H1 (cell line): Measurements from ENCODE around the gene ROS1. TPM values are rescaled to one million over a fixed set of nuclear protein-coding genes. Genes with fewer than 3 reads are reported as not detected.

Source experiments
- CTCF ChIA-PET: fragments of 300-600 bp; sonication (Branson Sonifier 250); formaldehyde crosslinking; loops from one replicate; lab custom pipeline; 2021; ENCODE audit not compliant: partially characterized antibody; lab: Charles Lee
- POLR2A ChIA-PET: fragments of 300-600 bp; sonication (Branson Sonifier 250); formaldehyde crosslinking; loops from one replicate; lab custom pipeline; 2021; ENCODE audit warnings: inconsistent platforms; ENCODE audit not compliant: partially characterized antibody; lab: Charles Lee
- DNase-seq, 2 experiments: peaks; one replicate each; pipeline versions ENCODE4 v3.0.0 to v3.0.0-alpha.2; 2010 to 2022; ENCODE audit warnings: low spot score in 2 of 2, low read depth in 1 of 2, mixed read lengths in 1 of 2
- FAIRE-seq: peaks from 2 replicates; lab custom pipeline; 2011; peaks lifted over from hg19 to GRCh38; lab: Jason Lieb, UNC
- H2AFZ ChIP-seq: 2 replicates; pipeline ENCODE4 v1.8.1; 2012; ENCODE audit warnings: low read length, inconsistent platforms
- H2AK5ac ChIP-seq: 2 replicates; pipeline ENCODE4 v1.6.1; 2013; ENCODE audit warnings: low read depth, low read length
- H2BK120ac ChIP-seq: replicated peaks from 2 replicates; pipeline ENCODE3; 2013; ENCODE audit warnings: low read depth, low read length, inconsistent platforms
- H2BK12ac ChIP-seq: 2 replicates; pipeline ENCODE4 v1.6.1; 2013; ENCODE audit warnings: low read depth, low read length
- H2BK15ac ChIP-seq: 2 replicates; pipeline ENCODE4 v1.6.1; 2013; ENCODE audit warnings: low read length
- H2BK20ac ChIP-seq: 2 replicates; pipeline ENCODE4 v1.6.1; 2013; ENCODE audit warnings: low read length
- H2BK5ac ChIP-seq: 2 replicates; pipeline ENCODE4 v1.6.1; 2013; ENCODE audit warnings: low read depth, low read length
- H3K14ac ChIP-seq: 2 replicates; pipeline ENCODE4 v1.6.1; 2013; ENCODE audit warnings: inconsistent platforms; ENCODE audit not compliant: insufficient read length
- H3K18ac ChIP-seq: 2 replicates; pipeline ENCODE4 v1.6.1; 2013; ENCODE audit warnings: low read length; ENCODE audit errors: extremely low read depth
- H3K23ac ChIP-seq: 2 replicates; pipeline ENCODE4 v1.6.1; 2013; ENCODE audit warnings: inconsistent platforms; ENCODE audit not compliant: insufficient read length
- H3K23me2 ChIP-seq: 2 replicates; pipeline ENCODE4 v1.6.1; 2013; ENCODE audit warnings: low read depth, low read length
- H3K27ac ChIP-seq: 2 replicates; pipeline ENCODE4 v1.6.1; 2011; ENCODE audit warnings: low read depth, low read length, inconsistent platforms
- H3K27me3 ChIP-seq, 4 experiments: replicated peaks in 1 of 4; 1 replicate in 1 of 4; 2 replicates in 3 of 4; pipeline versions ENCODE4 v1.6.1 to v1.8.1; 2011 to 2013; ENCODE audit warnings: low read length in 3 of 4, mild to moderate bottlenecking in 3 of 4, inconsistent platforms in 2 of 4, mixed read lengths in 2 of 4, moderate library complexity in 1 of 4; ENCODE audit not compliant: control insufficient read depth in 3 of 4, insufficient read depth in 3 of 4; ENCODE audit errors: extremely low read depth in 1 of 4
- H3K36me3 ChIP-seq, 4 experiments: 2 replicates each; pipeline versions ENCODE4 v1.6.1 to v1.8.1; 2011 to 2013; ENCODE audit warnings: mild to moderate bottlenecking in 4 of 4, low read length in 3 of 4, moderate library complexity in 2 of 4, control low read depth in 1 of 4, inconsistent platforms in 1 of 4; ENCODE audit not compliant: insufficient read depth in 4 of 4, control insufficient read depth in 2 of 4
- H3K4ac ChIP-seq: replicated peaks from 2 replicates; pipeline ENCODE3; 2013; ENCODE audit warnings: low read length, low read depth, mixed read lengths, inconsistent platforms; ENCODE audit not compliant: insufficient read length
- H3K4me1 ChIP-seq, 4 experiments: replicated peaks in 1 of 4; 1 replicate in 1 of 4; 2 replicates in 3 of 4; pipeline versions ENCODE4 v1.6.1 to v1.8.1; 2011 to 2013; ENCODE audit warnings: low read length in 3 of 4, inconsistent platforms in 2 of 4, mixed read lengths in 1 of 4; ENCODE audit not compliant: insufficient read depth in 4 of 4, control insufficient read depth in 3 of 4
- H3K4me2 ChIP-seq, 2 experiments: 2 replicates each; pipeline versions ENCODE4 v1.6.1 to v1.8.1; 2011 to 2013; ENCODE audit warnings: low read depth in 2 of 2, low read length in 2 of 2, control low read depth in 1 of 2, inconsistent platforms in 1 of 2, mild to moderate bottlenecking in 1 of 2; ENCODE audit not compliant: insufficient read depth in 1 of 2
- H3K4me3 ChIP-seq, 4 experiments: fragments of 200-600, 300-600 bp in 1 of 4; sonication (generic), shearing (Covaris generic), sonication (Bioruptor Twin) in 1 of 4; 2 replicates each; pipeline versions ENCODE4 v1.5.1 to v1.8.1; 2011 to 2016; ENCODE audit warnings: low read length in 4 of 4, low read depth in 3 of 4, control low read depth in 2 of 4, inconsistent platforms in 2 of 4, mild to moderate bottlenecking in 2 of 4, mixed read lengths in 1 of 4, moderate library complexity in 1 of 4; ENCODE audit not compliant: insufficient read depth in 2 of 4; ENCODE audit errors: extremely low read depth in 1 of 4
- H3K56ac ChIP-seq: replicated peaks from 2 replicates; pipeline ENCODE3; 2013; ENCODE audit warnings: low read depth, mild to moderate bottlenecking, mixed read lengths, low read length, inconsistent platforms; ENCODE audit not compliant: insufficient read length
- H3K79me1 ChIP-seq: 2 replicates; pipeline ENCODE4 v1.6.1; 2013; ENCODE audit warnings: low read depth, low read length, control low read depth
- H3K79me2 ChIP-seq, 2 experiments: 2 replicates each; pipeline versions ENCODE4 v1.6.1 to v1.8.1; 2012 to 2013; ENCODE audit warnings: low read length in 2 of 2, mild to moderate bottlenecking in 2 of 2, inconsistent platforms in 1 of 2; ENCODE audit not compliant: insufficient read depth in 2 of 2, control insufficient read depth in 1 of 2
- H3K9ac ChIP-seq, 4 experiments: replicated peaks in 1 of 4; 1 replicate in 1 of 4; 2 replicates in 3 of 4; pipeline versions ENCODE4 v1.6.1 to v1.8.1; 2011 to 2013; ENCODE audit warnings: low read depth in 3 of 4, low read length in 3 of 4, control low read depth in 2 of 4, mild to moderate bottlenecking in 2 of 4, moderate library complexity in 2 of 4, inconsistent platforms in 1 of 4; ENCODE audit errors: extremely low read depth in 1 of 4
- H3K9me3 ChIP-seq, 2 experiments: 2 replicates each; pipeline versions ENCODE4 v1.6.1 to v1.8.1; 2012 to 2013; ENCODE audit warnings: mild to moderate bottlenecking in 2 of 2, moderate library complexity in 2 of 2, control low read depth in 1 of 2, inconsistent platforms in 1 of 2, low read depth in 1 of 2, low read length in 1 of 2, mixed read lengths in 1 of 2; ENCODE audit not compliant: insufficient read depth in 2 of 2
- H4K20me1 ChIP-seq, 2 experiments: replicated peaks in 1 of 2; 2 replicates each; pipeline versions ENCODE3 to v1.8.1; 2011 to 2013; ENCODE audit warnings: inconsistent platforms in 2 of 2, low read length in 2 of 2, mild to moderate bottlenecking in 1 of 2; ENCODE audit not compliant: insufficient read depth in 2 of 2, control insufficient read depth in 1 of 2
- H4K5ac ChIP-seq: 2 replicates; pipeline ENCODE4 v1.6.1; 2013; ENCODE audit warnings: low read length, low read depth, mixed read lengths, inconsistent platforms; ENCODE audit not compliant: insufficient read length
- H4K8ac ChIP-seq: 2 replicates; pipeline ENCODE4 v1.8.0; 2013; ENCODE audit warnings: mild to moderate bottlenecking, moderate library complexity, low read length, inconsistent platforms; ENCODE audit not compliant: insufficient read depth; ENCODE audit errors: extremely low read depth
- H4K91ac ChIP-seq: replicated peaks from 2 replicates; pipeline ENCODE3; 2013; ENCODE audit warnings: low read length, mixed read lengths, inconsistent platforms; ENCODE audit not compliant: insufficient read length
- SP2 ChIP-seq: IDR thresholded peaks from 2 replicates; pipeline ENCODE4 v1.6.1; 2012; ENCODE audit warnings: mild to moderate bottlenecking, low read length, inconsistent platforms
- SP4 ChIP-seq: IDR thresholded peaks from 2 replicates; pipeline ENCODE4 v1.6.1; 2012; ENCODE audit warnings: low read length, inconsistent platforms
- WGBS, 2 experiments: shearing (Covaris generic) in 1 of 2; methylation state at CpG; one replicate each; pipeline versions ENCODE4 v1.1.6 to v1.1.7; 2013 to 2015; ENCODE audit warnings: low lambda C conversion rate in 2 of 2, mixed read lengths in 2 of 2, inconsistent platforms in 1 of 2, low coverage in 1 of 2, missing lambda C conversion rate in 1 of 2; ENCODE audit not compliant: insufficient replicate concordance in 2 of 2, insufficient coverage in 1 of 2, insufficient read length in 1 of 2; ENCODE audit errors: extremely low coverage in 1 of 2, missing lambda C conversion rate in 1 of 2; 5-methylcytosine and 5-hydroxymethylcytosine counted together
- polyA plus RNA-seq, 7 experiments: library from polyadenylated mRNA; depleted of rRNA in 3 of 7; stranded (reverse) in 5 of 7; unstranded in 2 of 7; fragments of >200 nt in 5 of 7; fragments of 200-250 nt in 2 of 7; gene quantifications; 1 replicate in 5 of 7; 2 replicates in 1 of 7; 4 replicates in 1 of 7; pipeline versions ENCODE4 v1.2.1 to v1.2.3, GENCODE V29; 2011 to 2013; ENCODE audit warnings: missing spikeins in 2 of 7, mixed read lengths in 2 of 7
- total RNA-seq: library from RNA; stranded (reverse); fragmentation: NEBNext Ultra II Directional; extraction: Animal tissue kit (Norgen Biotek cat#: 25700); gene quantifications from 2 replicates; pipeline ENCODE4 v1.2.1, GENCODE V29; 2021

Gene ROS1
- total and polyA plus RNA-seq, 2 of the 8 experiments (the other 6 are each of a cell fraction or from before 2014, with no cell fraction given): not detected

DNA sequence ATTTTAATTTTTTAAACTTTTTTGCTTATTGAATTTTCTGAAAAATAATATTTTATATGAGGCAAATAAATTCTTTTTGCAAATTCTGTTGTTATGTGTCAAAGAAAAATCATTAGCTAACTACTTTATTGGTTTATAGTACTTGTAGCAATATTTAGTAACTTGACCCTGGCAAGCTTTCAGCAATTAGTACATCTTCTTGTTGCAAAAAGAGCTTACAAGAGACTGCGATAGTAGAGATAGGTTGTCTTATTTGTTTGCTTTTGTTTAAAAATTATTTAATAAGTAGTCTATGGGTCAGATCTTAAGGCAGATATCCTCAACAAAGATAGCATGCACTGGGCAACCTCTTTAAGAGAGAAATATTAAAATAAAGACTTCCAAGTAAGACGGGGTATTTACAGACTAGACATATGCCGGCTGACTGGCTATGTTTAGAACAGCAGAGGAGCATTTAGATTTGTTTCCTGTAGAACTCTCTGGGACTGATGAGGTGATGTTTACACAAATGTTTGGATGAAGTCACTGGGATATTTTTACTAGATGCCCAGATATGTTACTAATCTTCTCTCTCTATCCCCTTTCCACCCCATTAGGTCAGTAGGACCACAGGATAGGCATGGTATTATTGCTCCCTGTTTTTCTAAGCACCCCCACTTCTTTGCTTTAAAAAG is 135.4 kb downstream of the ROS1 start:
- Histone ChIP-seq H4K91ac (no peak overlapping the region), H2AK5ac (no peak overlapping the region), H3K27me3 (no peaks in the 10 kb centered on the region), H3K18ac (no peak overlapping the region), H2BK12ac (no peak overlapping the region), H3K9me3 (no peaks in the 10 kb centered on the region), H2BK5ac (no peak overlapping the region), H3K27ac (no peak overlapping the region), H3K23ac (no peak overlapping the region), H3K4ac (no peak overlapping the region), H3K9ac (no peak overlapping the region), H2BK120ac (no peak overlapping the region), H3K14ac (no peak overlapping the region), H3K56ac (no peak overlapping the region), H4K5ac (no peak overlapping the region), H3K4me1 (no peaks in the 10 kb centered on the region), H2BK15ac (no peak overlapping the region), H3K79me1 (no peaks in the 10 kb centered on the region), H3K79me2 (no peaks in the 10 kb centered on the region), H2AFZ (no peak overlapping the region), H3K4me3 (no peak overlapping the region), H3K36me3 (no peaks in the 10 kb centered on the region), H4K20me1 (peaks cover 0 to 2% of the 10 kb centered on the region in 2 experiments), H3K4me2 (no peak overlapping the region), H2BK20ac (no peak overlapping the region), H3K23me2 (no peaks in the 10 kb centered on the region), H4K8ac (no peak overlapping the region)
- no peak for DNase-seq
- WGBS, 2 experiments: 89% methylated on average over 3 of the region's 3 CpGs; no CpG with 5 or more reads in 1 of the 2 experiments
- no peak for TF ChIP-seq SP4
- no peak for TF ChIP-seq SP2
- FAIRE-seq: no peak
- POLR2A ChIA-PET: no interaction called here
- CTCF ChIA-PET: interaction anchor here (1.1 kb wide), 2 partner anchors 9 to 25 kb away, joined by 3 read pairs; no protein-coding TSS in a partner anchor
